ENCODE data around the gene PEX1. TPM values are rescaled to one million over a fixed set of nuclear protein-coding genes. Genes with fewer than 3 reads are reported as not detected.

PEX1 gene
- total and polyA plus RNA-seq, 2 of the 13 experiments (the other 11 are each of a cell fraction or from before 2014, with no cell fraction given) = 16.6 to 22.4 TPM

GRCh38 chr7:92498557-92498956, 29.8 kb downstream of the PEX1 start:
- ATAC-seq (no peak), DNase-seq (ENCODE audit: low spot score) (no peak), FAIRE-seq (no peak)
- no peaks in the 10 kb centered on the region for H3K4me1 ChIP-seq (ENCODE audit: insufficient read depth, low read length)
- WGBS (ENCODE audit: low lambda C conversion rate) = 84% methylated on average over 2 of the region's 2 CpGs
- no peak overlapping the region for H2AFZ ChIP-seq (ENCODE audit: low read length)
- CTCF ChIA-PET (ENCODE audit: low intra/inter-chr PET ratio, low total read pairs) = no interaction called here
- no peak for TF ChIP-seq ZC3H13 (CRISPR knock-in tag; IDR thresholded peaks at IDR 0.05)
- POLR2A ChIA-PET = interaction anchor here (1.1 kb wide), 1 partner anchor 30 kb away, joined by 4 read pairs; the partner anchor contains the start of genes PEX1 and RBM48
- no TSS peak for BruUV-seq (replicated peaks)
- no peaks in the 10 kb centered on the region for H3K27me3 ChIP-seq (ENCODE audit: control insufficient read depth in 1 of 2, insufficient read depth in 2 of 2, low read length in 2 of 2)
- in situ Hi-C loops (cut with HindIII; ENCODE audit: extremely low pct_ligation_motif_present, low pct_unique_long_range_greater_than_20kb) = no loop called here
- intact Hi-C loops (cut with micrococcal nuclease; ENCODE audit: unreplicated experiment) = no loop called here
- no peak overlapping the region for H3K4me2 ChIP-seq (ENCODE audit: low read depth, low read length)
- no peak overlapping the region for H3K27ac ChIP-seq (ENCODE audit: extremely low read length, insufficient read depth, low read length)
- H3K4me3 ChIP-seq (replicated peaks in 1 of 3; ENCODE audit: insufficient read depth in 1 of 3, low read depth in 2 of 3, low read length in 3 of 3) = no peak overlapping the region
- no peaks in the 10 kb centered on the region for H3K9me3 ChIP-seq (ENCODE audit: low read length)
- no peak overlapping the region for H3K9ac ChIP-seq (ENCODE audit: insufficient read depth, low read depth, low read length)
- no peaks in the 10 kb centered on the region for H3K79me2 ChIP-seq (ENCODE audit: insufficient read depth, low read length)
- H4K20me1 ChIP-seq (ENCODE audit: insufficient read depth, low read length) = no peaks in the 10 kb centered on the region
- H3K36me3 ChIP-seq (replicated peaks in 1 of 2; ENCODE audit: control insufficient read depth in 1 of 2, insufficient read depth in 2 of 2, low read length in 2 of 2) = peaks cover 4 to 24% of the 10 kb centered on the region in 2 experiments; a peak in 4 of 5 replicates

- POLR2A ChIA-PET = no interaction called here
- H3K36me3 ChIP-seq (replicated peaks in 1 of 2; ENCODE audit: control insufficient read depth in 1 of 2, insufficient read depth in 2 of 2, low read length in 2 of 2) = peaks cover 6 to 24% of the 10 kb centered on the region in 2 experiments; a peak in 4 of 5 replicates
- H3K4me2 ChIP-seq (ENCODE audit: low read depth, low read length) = no peak overlapping the region
- intact Hi-C loops (cut with micrococcal nuclease; ENCODE audit: unreplicated experiment) (no loop called here), in situ Hi-C loops (cut with HindIII; ENCODE audit: extremely low pct_ligation_motif_present, low pct_unique_long_range_greater_than_20kb) (no loop called here)
- no peak overlapping the region for H3K9ac ChIP-seq (ENCODE audit: insufficient read depth, low read depth, low read length)
- H2AFZ ChIP-seq (ENCODE audit: low read length) = no peak overlapping the region
- TF ChIP-seq KLF11 (CRISPR knock-in tag; IDR thresholded peaks at IDR 0.05) (no peak), ARNTL (CRISPR knock-in tag; IDR thresholded peaks at IDR 0.05) (no peak), TAF15 (IDR thresholded peaks at IDR 0.05; ENCODE audit: low read depth, low read length, poor library complexity, severe bottlenecking) (no peak), ATRX (CRISPR knock-in tag; IDR thresholded peaks at IDR 0.05; ENCODE audit: borderline replicate concordance) (no peak), ZNF280D (CRISPR knock-in tag; IDR thresholded peaks at IDR 0.05) (no peak), ZNF225 (CRISPR knock-in tag; IDR thresholded peaks at IDR 0.05) (no peak), SRY (CRISPR knock-in tag; IDR thresholded peaks at IDR 0.05) (no peak), ATF1 (CRISPR knock-in tag; IDR thresholded peaks at IDR 0.05) (no peak), ZNF414 (CRISPR knock-in tag; IDR thresholded peaks at IDR 0.05) (no peak), ZNF660 (CRISPR knock-in tag; IDR thresholded peaks at IDR 0.05; ENCODE audit: borderline replicate concordance, low read depth) (no peak), IRX3 (CRISPR knock-in tag; IDR thresholded peaks at IDR 0.05; ENCODE audit: borderline replicate concordance, low read depth) (no peak), GFI1 (CRISPR knock-in tag; IDR thresholded peaks at IDR 0.05; ENCODE audit: borderline replicate concordance) (no peak), KAT7 (CRISPR knock-in tag; IDR thresholded peaks at IDR 0.05; ENCODE audit: borderline replicate concordance) (no peak), ZNF124 (CRISPR knock-in tag; IDR thresholded peaks at IDR 0.05) (no peak), ZNF839 (CRISPR knock-in tag; IDR thresholded peaks at IDR 0.05; ENCODE audit: borderline replicate concordance) (no peak)
- H3K4me1 ChIP-seq (ENCODE audit: insufficient read depth, low read length) = no peaks in the 10 kb centered on the region
- H4K20me1 ChIP-seq (ENCODE audit: insufficient read depth, low read length) = no peaks in the 10 kb centered on the region
- ATAC-seq (no peak), DNase-seq (ENCODE audit: low spot score) (no peak), FAIRE-seq (no peak)
- WGBS (ENCODE audit: low lambda C conversion rate) = 97% methylated on average over 2 of the region's 2 CpGs
- BruUV-seq (replicated peaks) = no TSS peak
- no peak overlapping the region for H3K4me3 ChIP-seq (replicated peaks in 1 of 3; ENCODE audit: insufficient read depth in 1 of 3, low read depth in 2 of 3, low read length in 3 of 3)
- H3K27me3 ChIP-seq (ENCODE audit: control insufficient read depth in 1 of 2, insufficient read depth in 2 of 2, low read length in 2 of 2) = no peaks in the 10 kb centered on the region
- no peak overlapping the region for H3K27ac ChIP-seq (ENCODE audit: extremely low read length, insufficient read depth, low read length)
- H3K9me3 ChIP-seq (ENCODE audit: low read length) = no peaks in the 10 kb centered on the region
- CTCF ChIA-PET (ENCODE audit: low intra/inter-chr PET ratio, low total read pairs) = no interaction called here
- H3K79me2 ChIP-seq (ENCODE audit: insufficient read depth, low read length) = no peaks in the 10 kb centered on the region
These were observed 31.4 kb downstream of the PEX1 start for GRCh38 chr7:92496876-92497275.
